ENCODE results near the gene BHLHA9.

The BHLHA9 gene

GRCh38 chr17:1299552-1300370 is 29.5 kb downstream of the BHLHA9 start:
- no peak for TF ChIP-seq CTCF (IDR thresholded peaks at IDR 0.05)
- H3K4me3 Mint-ChIP-seq = no peak overlapping the region
- peaks cover 45% of the 10 kb centered on the region for H3K4me1 Mint-ChIP-seq
- peaks cover 37% of the 10 kb centered on the region for H3K27me3 Mint-ChIP-seq (ENCODE audit: low read depth, poor library complexity)
- no peaks in the 10 kb centered on the region for H3K36me3 Mint-ChIP-seq (ENCODE audit: low read depth)
- no peak for DNase-seq
- no peaks in the 10 kb centered on the region for H3K9me3 Mint-ChIP-seq
- H3K27ac Mint-ChIP-seq = no peak overlapping the region

- no peak for TF ChIP-seq CTCF (IDR thresholded peaks at IDR 0.05)
- Mint-ChIP-seq H3K4me3 (no peak overlapping the region), H3K27me3 (ENCODE audit: low read depth, poor library complexity) (peaks cover 37% of the 10 kb centered on the region), H3K27ac (peak overlapping the region; percentile 71), H3K9me3 (no peaks in the 10 kb centered on the region), H3K4me1 (peaks cover 51% of the 10 kb centered on the region), H3K36me3 (ENCODE audit: low read depth) (no peaks in the 10 kb centered on the region)
- DNase-seq = no peak
Observed at GRCh38 chr17:1300371-1300905, 30.2 kb downstream of the BHLHA9 start.

- TF ChIP-seq CTCF (IDR thresholded peaks at IDR 0.05) = no peak
- Mint-ChIP-seq H3K36me3 (ENCODE audit: low read depth) (no peaks in the 10 kb centered on the region), H3K4me1 (peaks cover 58% of the 10 kb centered on the region), H3K27me3 (ENCODE audit: low read depth, poor library complexity) (peaks cover 38% of the 10 kb centered on the region), H3K4me3 (no peak overlapping the region), H3K9me3 (peaks cover 2% of the 10 kb centered on the region), H3K27ac (no peak overlapping the region)
- no peak for DNase-seq
Observed at GRCh38 chr17:1301546-1301945, 31.3 kb downstream of the BHLHA9 start.

- H3K36me3 Mint-ChIP-seq (ENCODE audit: low read depth) = no peaks in the 10 kb centered on the region
- peaks cover 62% of the 10 kb centered on the region for H3K4me1 Mint-ChIP-seq
- H3K27me3 Mint-ChIP-seq (ENCODE audit: low read depth, poor library complexity) = peaks cover 38% of the 10 kb centered on the region
- DNase-seq = no peak
- no peak overlapping the region for H3K27ac Mint-ChIP-seq
- H3K9me3 Mint-ChIP-seq = peaks cover 7% of the 10 kb centered on the region
- no peak overlapping the region for H3K4me3 Mint-ChIP-seq
- no peak for TF ChIP-seq CTCF (IDR thresholded peaks at IDR 0.05)
Observed at GRCh38 chr17:1302761-1303160, 32.5 kb downstream of the BHLHA9 start.

- no peak for TF ChIP-seq CTCF (IDR thresholded peaks at IDR 0.05)
- Mint-ChIP-seq H3K4me1 (peaks cover 55% of the 10 kb centered on the region), H3K27me3 (ENCODE audit: low read depth, poor library complexity) (peaks cover 29% of the 10 kb centered on the region), H3K4me3 (no peak overlapping the region), H3K36me3 (ENCODE audit: low read depth) (no peaks in the 10 kb centered on the region), H3K27ac (no peak overlapping the region), H3K9me3 (peaks cover 7% of the 10 kb centered on the region)
- no peak for DNase-seq
Observed at GRCh38 chr17:1304522-1304921, 34.3 kb downstream of the BHLHA9 start.
